Left ventricle myocardium inferior (tissue), 1 donor: ENCODE measurements around the gene BECN2. TPM values are rescaled to one million over a fixed set of nuclear protein-coding genes. Genes with fewer than 3 reads are reported as not detected.

Source experiments
- DNase-seq: peaks from one replicate; pipeline ENCODE4 v3.0.0-alpha.2; 2020
- H3K27ac ChIP-seq: fragments of 200-600 bp; replicated peaks from 2 replicates; pipeline ENCODE4 v1.8.0; 2021
- H3K27me3 ChIP-seq: fragments of 200-600 bp; 2 replicates; pipeline ENCODE4 v1.8.0; 2021; ENCODE audit warnings: low read depth
- H3K36me3 ChIP-seq: fragments of 200-600 bp; 2 replicates; pipeline ENCODE4 v1.8.0; 2021
- H3K4me1 ChIP-seq: fragments of 200-600 bp; 2 replicates; pipeline ENCODE4 v1.8.0; 2021
- H3K4me3 ChIP-seq: fragments of 200-600 bp; 2 replicates; pipeline ENCODE4 v1.8.0; 2021; ENCODE audit warnings: mild to moderate bottlenecking, moderate library complexity
- H3K9me3 ChIP-seq: fragments of 200-600 bp; replicated peaks from 2 replicates; pipeline ENCODE4 v1.8.0; 2021
- intact Hi-C: fragments of 100-400 bp; cut with micrococcal nuclease; formaldehyde crosslinking; loops from one replicate; pipeline ENCODE4 v1.11.0; 2022
- total RNA-seq: library from RNA; stranded (reverse); fragmentation: NEBNext Ultra II Directional; extraction: Animal tissue kit (Norgen Biotek cat#: 25700); gene quantifications from one replicate; pipeline ENCODE4 v1.2.1, GENCODE V29; 2021
- TF ChIP-seq, protein P1 (sequence below): fragments of 200-600 bp; IDR thresholded peaks from 2 replicates; pipeline ENCODE4 v1.8.0; 2021; ENCODE audit warnings: antibody characterized with exemption, mild to moderate bottlenecking, borderline replicate concordance
- donor health status: DM: no; HTN: yes; CAD: no; lungs with severe emphysema.

BECN2 gene
- total RNA-seq, 1 donor from 2014 or later: not detected

GRCh38 chr1:241926141-241926540 lies 31.4 kb upstream of the BECN2 start:
- no peaks in the 10 kb centered on the region for H3K9me3 ChIP-seq
- H3K27me3 ChIP-seq: no peaks in the 10 kb centered on the region
- DNase-seq: no peak
- TF ChIP-seq, protein P1, sequence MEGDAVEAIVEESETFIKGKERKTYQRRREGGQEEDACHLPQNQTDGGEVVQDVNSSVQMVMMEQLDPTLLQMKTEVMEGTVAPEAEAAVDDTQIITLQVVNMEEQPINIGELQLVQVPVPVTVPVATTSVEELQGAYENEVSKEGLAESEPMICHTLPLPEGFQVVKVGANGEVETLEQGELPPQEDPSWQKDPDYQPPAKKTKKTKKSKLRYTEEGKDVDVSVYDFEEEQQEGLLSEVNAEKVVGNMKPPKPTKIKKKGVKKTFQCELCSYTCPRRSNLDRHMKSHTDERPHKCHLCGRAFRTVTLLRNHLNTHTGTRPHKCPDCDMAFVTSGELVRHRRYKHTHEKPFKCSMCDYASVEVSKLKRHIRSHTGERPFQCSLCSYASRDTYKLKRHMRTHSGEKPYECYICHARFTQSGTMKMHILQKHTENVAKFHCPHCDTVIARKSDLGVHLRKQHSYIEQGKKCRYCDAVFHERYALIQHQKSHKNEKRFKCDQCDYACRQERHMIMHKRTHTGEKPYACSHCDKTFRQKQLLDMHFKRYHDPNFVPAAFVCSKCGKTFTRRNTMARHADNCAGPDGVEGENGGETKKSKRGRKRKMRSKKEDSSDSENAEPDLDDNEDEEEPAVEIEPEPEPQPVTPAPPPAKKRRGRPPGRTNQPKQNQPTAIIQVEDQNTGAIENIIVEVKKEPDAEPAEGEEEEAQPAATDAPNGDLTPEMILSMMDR: no peak
- H3K36me3 ChIP-seq: no peaks in the 10 kb centered on the region
- no peak overlapping the region for H3K27ac ChIP-seq
- intact Hi-C loops: no loop called here
- no peak overlapping the region for H3K4me3 ChIP-seq
- H3K4me1 ChIP-seq: no peaks in the 10 kb centered on the region

- intact Hi-C loops: no loop called here
- TF ChIP-seq, protein P1: no peak
- H3K4me3 ChIP-seq: no peak overlapping the region
- H3K27me3 ChIP-seq: no peaks in the 10 kb centered on the region
- no peak for DNase-seq
- H3K9me3 ChIP-seq: no peaks in the 10 kb centered on the region
- H3K4me1 ChIP-seq: no peaks in the 10 kb centered on the region
- H3K36me3 ChIP-seq: no peaks in the 10 kb centered on the region
- H3K27ac ChIP-seq: no peak overlapping the region
Measured at GRCh38 chr1:241927321-241927720, 30.2 kb upstream of the BECN2 start.

DNA sequence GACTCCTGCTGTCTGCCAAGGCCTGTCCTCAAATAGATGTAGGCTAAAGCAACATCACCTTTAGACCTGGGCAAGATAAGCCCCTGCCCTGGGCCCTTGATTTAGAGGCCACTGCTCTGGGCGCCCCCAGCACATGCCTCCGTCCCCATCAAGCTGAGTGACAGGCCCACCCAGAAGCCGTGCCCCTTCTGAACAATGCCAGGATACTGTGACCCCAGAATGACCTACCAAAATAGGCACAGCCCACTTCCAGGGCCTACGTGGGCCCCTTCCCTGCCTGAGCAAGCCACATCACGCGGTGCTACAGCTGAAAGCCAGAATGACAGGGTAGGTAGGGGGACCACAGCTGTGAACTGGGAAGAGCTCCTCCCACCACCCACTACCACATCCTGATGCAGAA lies 24.7 kb upstream of the BECN2 start:
- DNase-seq: no peak
- Histone ChIP-seq H3K9me3 (no peaks in the 10 kb centered on the region), H3K27ac (no peak overlapping the region), H3K4me3 (no peak overlapping the region), H3K4me1 (no peaks in the 10 kb centered on the region), H3K27me3 (no peaks in the 10 kb centered on the region), H3K36me3 (no peaks in the 10 kb centered on the region)
- intact Hi-C loops: no loop called here
- TF ChIP-seq, protein P1: no peak

DNA sequence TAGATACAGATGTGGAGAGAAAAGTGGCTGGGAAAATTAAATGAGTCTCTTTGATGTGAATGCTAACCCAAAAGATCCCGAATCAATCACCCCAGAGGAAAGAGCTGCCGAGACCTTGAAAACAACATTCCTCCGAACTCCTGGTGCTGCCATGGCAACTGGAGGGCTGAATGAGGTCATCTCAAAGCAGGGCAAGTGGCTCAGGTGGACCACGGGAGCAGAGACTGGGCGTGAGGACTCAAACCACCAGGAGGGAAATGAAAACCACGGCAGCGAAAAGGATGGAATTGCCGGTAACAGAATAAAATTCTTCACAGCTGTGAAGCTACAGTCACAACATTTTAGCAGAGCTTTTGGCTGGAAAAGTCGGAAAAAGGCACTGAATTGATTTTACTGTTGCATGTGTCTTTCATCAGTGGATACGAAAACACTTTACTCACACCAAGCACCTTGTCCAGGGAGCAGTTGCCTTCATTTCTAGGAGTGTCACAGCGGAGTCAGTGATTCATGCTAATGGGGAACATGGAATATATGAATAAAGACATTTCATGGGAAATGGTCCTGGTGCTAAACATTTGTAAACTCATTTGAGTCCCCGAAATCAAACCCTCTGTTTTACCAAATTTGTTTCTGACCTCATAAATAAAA lies 23.2 kb upstream of the BECN2 start:
- no peak overlapping the region for H3K27ac ChIP-seq
- H3K36me3 ChIP-seq: no peaks in the 10 kb centered on the region
- peaks cover 15% of the 10 kb centered on the region for H3K9me3 ChIP-seq
- no peak for DNase-seq
- H3K4me3 ChIP-seq: no peak overlapping the region
- H3K4me1 ChIP-seq: no peaks in the 10 kb centered on the region
- H3K27me3 ChIP-seq: no peaks in the 10 kb centered on the region
- intact Hi-C loops: no loop called here
- TF ChIP-seq, protein P1: no peak

DNA sequence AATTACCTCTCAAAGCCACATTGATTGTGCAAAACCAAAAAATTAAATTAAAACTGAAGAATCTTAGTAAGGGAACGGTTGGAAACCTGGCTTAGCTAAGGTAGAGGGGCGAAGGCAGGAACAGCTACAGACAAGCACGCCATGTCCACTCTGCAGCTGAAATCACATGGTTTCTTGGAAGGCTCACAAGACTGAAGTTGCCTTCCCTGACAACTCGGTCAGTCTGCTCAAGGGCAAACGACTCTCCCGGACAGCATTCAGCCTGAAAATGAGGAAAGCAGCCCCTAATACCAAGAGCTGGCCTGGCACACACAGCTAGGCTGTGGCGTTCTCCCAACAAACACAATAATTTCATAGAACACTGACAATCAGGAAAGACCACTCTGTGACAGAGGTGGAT lies 22.7 kb upstream of the BECN2 start:
- H3K36me3 ChIP-seq: no peaks in the 10 kb centered on the region
- H3K27me3 ChIP-seq: no peaks in the 10 kb centered on the region
- no peaks in the 10 kb centered on the region for H3K4me1 ChIP-seq
- H3K4me3 ChIP-seq: no peak overlapping the region
- DNase-seq: no peak
- peaks cover 15% of the 10 kb centered on the region for H3K9me3 ChIP-seq
- intact Hi-C loops: no loop called here
- H3K27ac ChIP-seq: no peak overlapping the region
- TF ChIP-seq, protein P1: no peak

- DNase-seq: no peak
- Histone ChIP-seq H3K9me3 (peaks cover 15% of the 10 kb centered on the region), H3K27me3 (no peaks in the 10 kb centered on the region), H3K27ac (no peak overlapping the region), H3K36me3 (no peaks in the 10 kb centered on the region), H3K4me3 (no peak overlapping the region), H3K4me1 (no peaks in the 10 kb centered on the region)
- intact Hi-C loops: no loop called here
- TF ChIP-seq, protein P1: no peak
Measured at GRCh38 chr1:241939798-241940197, 17.8 kb upstream of the BECN2 start.
